CD4-positive, alpha-beta T cell (primary cell): ENCODE results near the gene ACE. TPM values are rescaled to one million over a fixed set of nuclear protein-coding genes. Genes with fewer than 3 reads are reported as not detected.

Experiments used
- ATAC-seq: fragments of 200-7000 bp; cut with Tn5 transposase; one replicate; pipeline ENCODE4 v1.10.0; 2022; ENCODE audit warnings: mild to moderate bottlenecking; ENCODE audit not compliant: poor library complexity
- CTCF ChIA-PET: fragments of 350-600 bp; sonication (Branson Sonifier 250); formaldehyde crosslinking; loops from one replicate; lab custom pipeline; 2021; ENCODE audit warnings: antibody characterized with exemption, inconsistent platforms; lab: Charles Lee
- POLR2A ChIA-PET: fragments of 350-600 bp; sonication (Branson Sonifier 250); formaldehyde crosslinking; loops from one replicate; lab custom pipeline; 2021; ENCODE audit warnings: antibody characterized with exemption, inconsistent platforms; lab: Charles Lee
- DNase-seq, 14 experiments: peaks; one replicate each; pipeline ENCODE4 v3.0.0-alpha.2; 2013 to 2020; ENCODE audit warnings: mixed read lengths in 2 of 14
- H3K27ac ChIP-seq, 2 donors: one replicate each; pipeline versions ENCODE4 v1.5.1 to v1.7.0; 2013; ENCODE audit warnings: low read length in 2 of 2, low read depth in 1 of 2, mild to moderate bottlenecking in 1 of 2
- H3K27me3 ChIP-seq, 2 experiments: 1 replicate in 1 of 2; 2 replicates in 1 of 2; pipeline versions ENCODE4 v1.6.1 to v1.7.0; 2013; ENCODE audit warnings: low read length in 2 of 2, control low read depth in 1 of 2, mild to moderate bottlenecking in 1 of 2, moderate library complexity in 1 of 2; ENCODE audit not compliant: insufficient read depth in 2 of 2, control insufficient read depth in 1 of 2
- H3K36me3 ChIP-seq: one replicate; pipeline ENCODE4 v1.6.1; 2013; ENCODE audit warnings: low read length, control low read depth; ENCODE audit not compliant: insufficient read depth
- H3K4me1 ChIP-seq: one replicate; pipeline ENCODE4 v1.6.1; 2013; ENCODE audit warnings: low read length, control low read depth; ENCODE audit not compliant: insufficient read depth
- H3K4me3 ChIP-seq: one replicate; pipeline ENCODE4 v1.5.1; 2013; ENCODE audit warnings: mild to moderate bottlenecking, low read length, moderate library complexity
- H3K9me3 ChIP-seq, 2 experiments: 1 replicate in 1 of 2; 2 replicates in 1 of 2; pipeline versions ENCODE4 v1.6.1 to v1.7.0; 2013; ENCODE audit warnings: low read length in 2 of 2, mild to moderate bottlenecking in 2 of 2, control low read depth in 1 of 2, moderate library complexity in 1 of 2; ENCODE audit not compliant: control insufficient read depth in 1 of 2, insufficient read depth in 1 of 2
- H3K27ac Mint-ChIP-seq: one replicate; pipeline ENCODE4 v1.8.0; 2020; ENCODE audit warnings: mixed read lengths
- H3K27me3 Mint-ChIP-seq: one replicate; pipeline ENCODE4 v1.8.0; 2021; ENCODE audit warnings: mixed read lengths
- H3K36me3 Mint-ChIP-seq: one replicate; pipeline ENCODE4 v1.8.0; 2021; ENCODE audit warnings: low read depth, mixed read lengths
- H3K4me1 Mint-ChIP-seq: one replicate; pipeline ENCODE4 v1.8.0; 2021; ENCODE audit warnings: low read depth, mixed read lengths
- H3K4me3 Mint-ChIP-seq: one replicate; pipeline ENCODE4 v1.8.0; 2020; ENCODE audit warnings: mild to moderate bottlenecking, mixed read lengths
- H3K9me3 Mint-ChIP-seq: one replicate; pipeline ENCODE4 v1.8.0; 2020; ENCODE audit warnings: mixed read lengths
- intact Hi-C, 2 experiments: fragments of 100-400 bp; cut with DNase I in 1 of 2; cut with micrococcal nuclease in 1 of 2; formaldehyde crosslinking; loops; one replicate each; pipeline versions ENCODE4 v1.15.1 to v1.9.0; 2023 to 2025; cut with DNase I, micrococcal nuclease
- total RNA-seq, 174 experiments: library from RNA in 2 of 174; stranded (reverse) in 2 of 174; gene quantifications; one replicate each; pipeline ENCODE4 v1.2.3 and lab custom pipeline; 2021 to 2026
- TF ChIP-seq, protein P1 (sequence below): fragments of 200-600 bp; IDR thresholded peaks from one replicate; pipeline ENCODE4 v1.8.0; 2022; ENCODE audit warnings: antibody characterized with exemption, mild to moderate bottlenecking

ACE gene
- total RNA-seq, 2 experiments from 2014 or later, result 7.4 to 10.2 TPM

DNA sequence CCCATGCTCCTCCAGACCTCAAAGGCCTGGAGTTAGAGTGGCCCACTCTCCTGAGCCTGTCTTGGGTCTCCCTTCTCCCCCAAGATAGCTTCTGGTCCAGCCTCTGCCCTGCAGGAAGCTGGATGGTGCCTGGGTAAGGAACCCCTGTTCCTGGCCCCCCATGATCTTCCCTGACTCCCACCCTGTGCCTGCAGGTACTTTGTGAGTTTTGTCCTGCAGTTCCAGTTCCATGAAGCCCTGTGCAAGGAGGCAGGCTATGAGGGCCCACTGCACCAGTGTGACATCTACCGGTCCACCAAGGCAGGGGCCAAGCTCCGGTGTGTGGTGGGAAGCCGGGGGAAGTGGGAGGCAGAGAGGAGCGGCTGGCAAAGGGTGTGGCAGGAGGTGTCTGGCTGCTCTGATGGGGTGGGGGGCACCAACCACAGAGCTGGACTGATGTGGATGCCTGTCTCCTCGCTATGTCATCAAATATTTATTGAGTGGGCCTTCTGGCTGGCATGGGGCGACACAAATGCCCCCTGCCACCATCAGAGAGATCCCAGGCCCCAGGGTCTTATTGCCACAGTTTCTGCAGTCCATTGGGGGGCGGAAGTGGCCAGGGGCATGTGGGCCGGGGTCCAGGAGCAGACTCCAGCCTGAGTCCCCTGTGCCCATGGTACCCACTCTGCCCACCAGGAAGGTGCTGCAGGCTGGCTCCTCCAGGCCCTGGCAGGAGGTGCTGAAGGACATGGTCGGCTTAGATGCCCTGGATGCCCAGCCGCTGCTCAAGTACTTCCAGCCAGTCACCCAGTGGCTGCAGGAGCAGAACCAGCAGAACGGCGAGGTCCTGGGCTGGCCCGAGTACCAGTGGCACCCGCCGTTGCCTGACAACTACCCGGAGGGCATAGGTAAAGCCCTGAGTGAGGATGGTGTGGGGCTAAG, 7.1 kb downstream of the ACE start:
- CTCF ChIA-PET, result no interaction called here
- DNase-seq (no peak), ATAC-seq (no peak)
- Mint-ChIP-seq H3K36me3 (no peaks in the 10 kb centered on the region), H3K4me3 (no peak overlapping the region), H3K27me3 (peaks cover 7% of the 10 kb centered on the region), H3K9me3 (no peaks in the 10 kb centered on the region), H3K4me1 (peaks cover 3% of the 10 kb centered on the region), H3K27ac (no peak overlapping the region)
- intact Hi-C loops, result no loop called here
- Histone ChIP-seq H3K4me3 (no peak overlapping the region), H3K4me1 (peaks cover 5% of the 10 kb centered on the region), H3K27me3 (no peaks in the 10 kb centered on the region), H3K27ac (no peak overlapping the region), H3K9me3 (no peaks in the 10 kb centered on the region), H3K36me3 (no peaks in the 10 kb centered on the region)
- TF ChIP-seq, protein P1, sequence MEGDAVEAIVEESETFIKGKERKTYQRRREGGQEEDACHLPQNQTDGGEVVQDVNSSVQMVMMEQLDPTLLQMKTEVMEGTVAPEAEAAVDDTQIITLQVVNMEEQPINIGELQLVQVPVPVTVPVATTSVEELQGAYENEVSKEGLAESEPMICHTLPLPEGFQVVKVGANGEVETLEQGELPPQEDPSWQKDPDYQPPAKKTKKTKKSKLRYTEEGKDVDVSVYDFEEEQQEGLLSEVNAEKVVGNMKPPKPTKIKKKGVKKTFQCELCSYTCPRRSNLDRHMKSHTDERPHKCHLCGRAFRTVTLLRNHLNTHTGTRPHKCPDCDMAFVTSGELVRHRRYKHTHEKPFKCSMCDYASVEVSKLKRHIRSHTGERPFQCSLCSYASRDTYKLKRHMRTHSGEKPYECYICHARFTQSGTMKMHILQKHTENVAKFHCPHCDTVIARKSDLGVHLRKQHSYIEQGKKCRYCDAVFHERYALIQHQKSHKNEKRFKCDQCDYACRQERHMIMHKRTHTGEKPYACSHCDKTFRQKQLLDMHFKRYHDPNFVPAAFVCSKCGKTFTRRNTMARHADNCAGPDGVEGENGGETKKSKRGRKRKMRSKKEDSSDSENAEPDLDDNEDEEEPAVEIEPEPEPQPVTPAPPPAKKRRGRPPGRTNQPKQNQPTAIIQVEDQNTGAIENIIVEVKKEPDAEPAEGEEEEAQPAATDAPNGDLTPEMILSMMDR, result no peak
- POLR2A ChIA-PET, result no interaction called here

DNA sequence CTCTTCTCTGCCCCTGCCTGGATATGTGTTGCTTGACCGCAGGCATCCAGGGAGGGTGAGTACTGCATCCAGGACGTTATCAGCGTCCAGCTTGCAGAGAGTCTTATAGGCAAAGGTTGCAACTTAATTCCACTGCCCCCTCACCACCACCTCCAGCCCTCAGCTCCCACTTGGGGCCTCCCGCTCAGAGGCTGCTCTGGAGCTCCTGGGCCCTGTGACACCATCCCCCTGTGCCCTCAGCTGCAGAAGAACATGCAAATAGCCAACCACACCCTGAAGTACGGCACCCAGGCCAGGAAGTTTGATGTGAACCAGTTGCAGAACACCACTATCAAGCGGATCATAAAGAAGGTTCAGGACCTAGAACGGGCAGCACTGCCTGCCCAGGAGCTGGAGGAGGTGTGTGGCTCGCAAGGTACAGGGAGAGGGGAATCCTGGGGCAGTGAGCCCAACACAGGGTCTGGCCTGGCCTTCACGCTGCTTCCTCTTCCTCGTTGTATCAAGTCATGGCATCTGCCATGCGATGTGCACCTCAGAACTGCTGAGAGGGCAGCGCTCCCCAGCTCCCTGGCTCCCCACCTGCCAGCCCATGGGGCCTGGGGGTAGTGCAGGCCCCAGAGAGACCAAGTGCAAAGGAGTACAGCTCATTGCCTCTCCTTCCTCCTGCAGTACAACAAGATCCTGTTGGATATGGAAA, 9.6 kb downstream of the ACE start:
- no peak overlapping the region for H3K4me3 Mint-ChIP-seq
- Histone ChIP-seq H3K4me3 (no peak overlapping the region), H3K27me3 (no peaks in the 10 kb centered on the region), H3K9me3 (no peaks in the 10 kb centered on the region), H3K36me3 (no peaks in the 10 kb centered on the region), H3K4me1 (no peaks in the 10 kb centered on the region), H3K27ac (no peak overlapping the region)
- ChIA-PET CTCF (no interaction called here), POLR2A (no interaction called here)
- intact Hi-C loops, result no loop called here
- ATAC-seq (no peak), DNase-seq (no peak)
- no peaks in the 10 kb centered on the region for H3K4me1 Mint-ChIP-seq
- no peaks in the 10 kb centered on the region for H3K27me3 Mint-ChIP-seq
- H3K9me3 Mint-ChIP-seq, result no peaks in the 10 kb centered on the region
- no peak overlapping the region for H3K27ac Mint-ChIP-seq
- TF ChIP-seq, protein P1, result no peak
- no peaks in the 10 kb centered on the region for H3K36me3 Mint-ChIP-seq

DNA sequence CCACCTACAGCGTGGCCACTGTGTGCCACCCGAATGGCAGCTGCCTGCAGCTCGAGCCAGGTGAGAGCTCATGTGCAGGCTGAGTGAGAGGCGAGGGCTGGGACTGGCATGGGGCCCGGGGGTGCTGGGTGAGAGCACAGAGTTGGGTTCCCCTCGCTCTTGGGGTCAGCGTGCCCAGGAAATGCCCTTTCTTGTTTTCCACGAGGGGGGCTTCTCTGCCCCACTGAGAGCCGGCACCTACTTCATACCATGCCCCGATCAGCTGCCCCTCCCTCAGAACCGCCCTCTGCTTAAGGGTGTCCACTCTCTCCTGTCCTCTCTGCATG, 10.1 kb downstream of the ACE start:
- ChIA-PET POLR2A (no interaction called here), CTCF (no interaction called here)
- Mint-ChIP-seq H3K27ac (no peak overlapping the region), H3K4me3 (no peak overlapping the region), H3K9me3 (no peaks in the 10 kb centered on the region), H3K36me3 (no peaks in the 10 kb centered on the region), H3K27me3 (no peaks in the 10 kb centered on the region), H3K4me1 (no peaks in the 10 kb centered on the region)
- intact Hi-C loops, result no loop called here
- TF ChIP-seq, protein P1, result no peak
- DNase-seq (no peak), ATAC-seq (no peak)
- Histone ChIP-seq H3K36me3 (no peaks in the 10 kb centered on the region), H3K27ac (no peak overlapping the region), H3K27me3 (no peaks in the 10 kb centered on the region), H3K4me1 (no peaks in the 10 kb centered on the region), H3K4me3 (no peak overlapping the region), H3K9me3 (no peaks in the 10 kb centered on the region)
